Common myeloid progenitor, CD34-positive (primary cell): ENCODE measurements around the gene RNF144B.

ENCODE experiments used
- CTCF ChIA-PET: fragments of 350-600 bp; sonication (Branson Sonifier 250); formaldehyde crosslinking; loops from one replicate; lab custom pipeline; 2021; ENCODE audit warnings: antibody characterized with exemption; lab: Charles Lee
- POLR2A ChIA-PET: fragments of 350-600 bp; sonication (Branson Sonifier 250); formaldehyde crosslinking; loops from one replicate; lab custom pipeline; 2021; ENCODE audit warnings: antibody characterized with exemption; lab: Charles Lee
- DNase-seq, 3 donors: peaks; one replicate each; pipeline versions ENCODE4 v3.0.0 to v3.0.0-alpha.2; 2013
- H3K27ac ChIP-seq, 2 experiments: 1 replicate in 1 of 2; 2 replicates in 1 of 2; pipeline ENCODE4 v1.7.0; 2013; ENCODE audit warnings: inconsistent platforms in 2 of 2, low read length in 2 of 2, mild to moderate bottlenecking in 2 of 2, low read depth in 1 of 2, moderate library complexity in 1 of 2; ENCODE audit not compliant: severe bottlenecking in 2 of 2, insufficient read depth in 1 of 2, poor library complexity in 1 of 2
- H3K27me3 ChIP-seq, 5 experiments: replicated peaks in 2 of 5; 1 replicate in 3 of 5; 2 replicates in 2 of 5; pipeline versions ENCODE4 v1.6.1 to v1.7.0; 2013; ENCODE audit warnings: low read length in 4 of 5, mild to moderate bottlenecking in 2 of 5, moderate library complexity in 2 of 5, inconsistent platforms in 1 of 5; ENCODE audit not compliant: insufficient read depth in 5 of 5, control insufficient read depth in 4 of 5
- H3K36me3 ChIP-seq, 4 experiments: 1 replicate in 2 of 4; 2 replicates in 2 of 4; pipeline versions ENCODE4 v1.6.1 to v1.7.0; 2013; ENCODE audit warnings: low read length in 3 of 4, control low read depth in 1 of 4, mild to moderate bottlenecking in 1 of 4; ENCODE audit not compliant: control insufficient read depth in 4 of 4, insufficient read depth in 4 of 4
- H3K4me1 ChIP-seq, 4 experiments: 1 replicate in 3 of 4; 2 replicates in 1 of 4; pipeline versions ENCODE4 v1.6.1 to v1.7.1; 2013; ENCODE audit warnings: low read length in 3 of 4, mild to moderate bottlenecking in 3 of 4, control low read depth in 1 of 4, inconsistent platforms in 1 of 4, moderate library complexity in 1 of 4; ENCODE audit not compliant: control insufficient read depth in 4 of 4, insufficient read depth in 4 of 4; ENCODE audit errors: control extremely low read depth in 1 of 4
- H3K4me3 ChIP-seq, 7 experiments: 1 replicate in 4 of 7; 2 replicates in 3 of 7; pipeline versions ENCODE4 v1.5.1 to v1.7.0; 2013; ENCODE audit warnings: mild to moderate bottlenecking in 7 of 7, low read length in 6 of 7, moderate library complexity in 6 of 7, inconsistent platforms in 2 of 7, low read depth in 2 of 7, control low read depth in 1 of 7; ENCODE audit not compliant: insufficient read depth in 4 of 7, control insufficient read depth in 1 of 7; ENCODE audit errors: extremely low read depth in 1 of 7
- H3K9me3 ChIP-seq, 5 experiments: 1 replicate in 4 of 5; 2 replicates in 1 of 5; pipeline versions ENCODE4 v1.6.1 to v1.7.1; 2013; ENCODE audit warnings: low read length in 4 of 5, mild to moderate bottlenecking in 2 of 5, inconsistent platforms in 1 of 5, low read depth in 1 of 5, moderate library complexity in 1 of 5; ENCODE audit not compliant: control insufficient read depth in 4 of 5, insufficient read depth in 2 of 5; ENCODE audit errors: control extremely low read depth in 1 of 5
- WGBS: methylation state at CpG from one replicate; pipeline ENCODE4 v1.1.5; 2013; ENCODE audit not compliant: insufficient coverage; 5-methylcytosine and 5-hydroxymethylcytosine counted together

RNF144B gene

DNA sequence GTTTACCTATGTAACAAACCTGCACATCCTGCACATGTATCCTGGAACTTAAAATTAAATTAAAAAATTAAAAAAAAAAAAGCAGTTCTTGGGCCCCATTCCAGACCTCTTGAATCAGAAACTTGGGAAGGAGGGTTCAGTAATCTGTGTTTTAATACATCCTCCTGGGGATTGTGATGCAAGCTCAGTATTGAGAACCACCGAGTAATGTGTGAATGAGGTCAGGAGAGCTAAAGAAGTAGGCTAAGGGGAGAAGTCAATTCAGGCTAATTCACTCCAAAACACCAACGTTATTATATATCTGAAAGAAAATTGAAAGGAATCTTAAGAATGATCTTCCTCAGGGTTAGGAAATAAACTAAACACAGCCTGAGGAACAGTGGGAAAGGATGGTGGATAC, 120.4 kb downstream of the RNF144B start:
- DNase-seq: no peak
- Histone ChIP-seq H3K27ac (no peak overlapping the region), H3K4me3 (no peak overlapping the region), H3K9me3 (no peaks in the 10 kb centered on the region), H3K4me1 (peaks cover 0 to 7% (median 2%) of the 10 kb centered on the region in 4 experiments), H3K36me3 (no peaks in the 10 kb centered on the region), H3K27me3 (no peaks in the 10 kb centered on the region)
- POLR2A ChIA-PET: no interaction called here
- CTCF ChIA-PET: interaction anchor here (0.7 to 9.6 kb wide), 5 partner anchors 8 to 1613 kb away, joined by 3 to 227 read pairs (median 4); no protein-coding TSS in a partner anchor
- WGBS: no CpG with 5 or more reads among the region's 2 CpGs

- POLR2A ChIA-PET: no interaction called here
- DNase-seq: no peak
- 100% methylated on average over 3 of the region's 3 CpGs for WGBS
These were observed 122.9 kb downstream of the RNF144B start for GRCh38 chr6:18509871-18510643.

DNA sequence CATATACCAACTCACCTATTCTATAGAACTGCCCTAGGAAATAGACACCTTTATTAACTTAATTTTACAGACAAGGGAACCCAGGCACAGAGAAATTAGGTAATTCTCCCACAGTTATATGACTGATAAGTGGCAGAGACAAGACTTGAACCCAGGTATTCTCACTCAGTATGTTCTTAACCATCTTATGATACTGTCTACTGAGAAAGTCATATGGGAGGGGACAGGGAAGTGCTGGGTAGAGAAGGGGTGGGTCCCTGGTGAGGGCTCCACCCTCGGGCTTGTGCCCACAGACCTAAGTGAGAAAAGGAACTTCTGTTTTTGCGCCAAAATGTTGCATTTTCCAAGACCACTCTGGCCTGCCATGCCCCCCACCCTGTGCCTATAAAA, 123.5 kb downstream of the RNF144B start:
- CTCF ChIA-PET: interaction anchor here (9.6 kb wide), 1 partner anchor 185 kb away, joined by 227 read pairs; no protein-coding TSS in a partner anchor
- DNase-seq: peak in 2 of 3 donors; percentile 23 to 39
- H3K36me3 ChIP-seq: no peaks in the 10 kb centered on the region
- POLR2A ChIA-PET: no interaction called here
- H3K27me3 ChIP-seq: no peaks in the 10 kb centered on the region
- no peaks in the 10 kb centered on the region for H3K9me3 ChIP-seq
- H3K4me3 ChIP-seq: no peak overlapping the region
- H3K4me1 ChIP-seq: peaks cover 0 to 3% (median 0%) of the 10 kb centered on the region in 4 experiments
- WGBS: 100% methylated on average over 1 of the region's 2 CpGs
- H3K27ac ChIP-seq: no peak overlapping the region

More at GRCh38 chr6:18509871-18510643, 122.9 kb downstream of the RNF144B start:
- H3K36me3 ChIP-seq: no peaks in the 10 kb centered on the region
- CTCF ChIA-PET: interaction anchor here (1.2 to 9.6 kb wide), 2 partner anchors 185 to 1354 kb away, joined by 3 to 227 read pairs; no protein-coding TSS in a partner anchor
- H3K9me3 ChIP-seq: no peaks in the 10 kb centered on the region
- peaks cover 0 to 3% (median 0%) of the 10 kb centered on the region in 4 experiments for H3K4me1 ChIP-seq
- H3K27me3 ChIP-seq: no peaks in the 10 kb centered on the region
- no peak overlapping the region for H3K4me3 ChIP-seq
- no peak overlapping the region for H3K27ac ChIP-seq

DNA sequence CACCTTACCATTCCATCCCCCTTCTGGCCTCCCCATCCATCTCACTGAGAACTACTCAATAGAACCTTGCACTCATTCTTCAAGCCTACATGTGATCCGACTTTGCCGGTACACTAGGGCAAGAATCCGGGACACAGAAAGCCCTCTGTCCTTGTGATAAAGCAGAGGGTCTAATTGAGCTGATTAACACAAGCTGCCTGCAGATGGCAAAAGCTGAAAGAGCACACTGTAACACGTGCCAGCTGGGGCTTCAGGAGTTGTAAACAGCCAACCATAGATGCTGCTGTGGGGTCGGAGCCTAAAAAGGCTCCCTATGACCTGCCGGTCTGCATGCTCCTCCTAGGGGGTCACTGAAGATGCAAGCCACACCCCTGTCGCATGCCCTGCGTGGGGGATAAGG, 124.1 kb downstream of the RNF144B start:
- DNase-seq: no peak
- 95% methylated on average over 8 of the region's 8 CpGs for WGBS
- H3K27me3 ChIP-seq: no peaks in the 10 kb centered on the region
- peaks cover 0 to 3% (median 0%) of the 10 kb centered on the region in 4 experiments for H3K4me1 ChIP-seq
- CTCF ChIA-PET: no interaction called here
- H3K9me3 ChIP-seq: no peaks in the 10 kb centered on the region
- no peak overlapping the region for H3K27ac ChIP-seq
- POLR2A ChIA-PET: no interaction called here
- no peak overlapping the region for H3K4me3 ChIP-seq
- H3K36me3 ChIP-seq: no peaks in the 10 kb centered on the region

DNA sequence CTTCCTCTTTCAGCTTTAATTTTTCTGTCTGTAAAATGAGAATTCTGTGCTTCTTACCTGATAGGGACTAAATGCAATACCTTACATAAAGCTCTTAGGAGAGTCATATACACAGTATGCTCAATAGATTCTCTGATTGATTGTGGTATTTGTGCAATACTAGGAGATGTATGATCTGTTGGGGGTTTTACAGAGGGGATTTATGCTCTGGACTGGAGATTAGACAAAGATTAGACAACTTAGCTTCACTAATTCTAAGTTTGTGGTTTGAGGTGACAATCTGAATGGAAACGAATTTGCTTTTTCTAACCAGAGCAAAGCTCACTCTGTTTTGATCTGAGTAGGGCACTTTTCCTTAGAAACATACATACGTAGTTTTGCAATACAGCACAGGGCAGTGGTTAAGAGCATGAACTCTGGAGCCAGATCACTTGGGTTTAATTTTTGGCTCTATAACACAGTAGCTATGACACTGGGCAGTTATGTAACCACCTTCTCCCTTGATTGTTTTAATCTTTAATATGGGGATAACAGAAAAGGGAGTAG, 126.2 kb downstream of the RNF144B start:
- no peaks in the 10 kb centered on the region for H3K27me3 ChIP-seq
- no peaks in the 10 kb centered on the region for H3K9me3 ChIP-seq
- ChIA-PET CTCF (interaction anchor here (0.6 to 1.6 kb wide), 3 partner anchors 9 to 512 kb away, joined by 3 to 5 read pairs (median 3); no protein-coding TSS in a partner anchor), POLR2A (no interaction called here)
- no peaks in the 10 kb centered on the region for H3K36me3 ChIP-seq
- peak in 1 of 3 donors; percentile 20 for DNase-seq
- H3K4me1 ChIP-seq: peaks cover 0 to 3% (median 0%) of the 10 kb centered on the region in 4 experiments
- H3K27ac ChIP-seq: no peak overlapping the region
- no peak overlapping the region for H3K4me3 ChIP-seq
- 33% methylated on average over 2 of the region's 2 CpGs for WGBS

DNA sequence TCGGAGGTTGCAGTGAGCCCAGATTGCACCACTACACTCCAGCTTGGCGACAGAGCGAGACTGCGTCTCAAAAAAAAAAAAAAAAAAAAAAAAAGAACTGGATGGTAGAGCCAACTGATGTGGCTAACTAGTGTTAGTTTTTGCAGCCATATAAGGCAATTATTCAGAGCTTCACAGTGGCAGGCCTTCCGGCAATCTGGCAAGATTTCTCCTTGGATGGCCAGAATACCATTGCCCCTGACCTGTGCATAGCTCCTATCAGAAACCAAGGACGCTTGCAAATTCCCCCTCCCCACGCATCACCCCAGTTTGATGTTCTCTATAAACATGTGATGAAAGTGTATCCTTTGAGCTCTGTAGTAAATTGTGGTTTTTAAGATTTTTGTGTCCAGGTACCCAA, 127.0 kb downstream of the RNF144B start:
- Histone ChIP-seq H3K4me1 (peaks cover 0 to 3% (median 0%) of the 10 kb centered on the region in 4 experiments), H3K9me3 (no peaks in the 10 kb centered on the region), H3K27ac (no peak overlapping the region), H3K36me3 (no peaks in the 10 kb centered on the region), H3K27me3 (no peaks in the 10 kb centered on the region), H3K4me3 (no peak overlapping the region)
- ChIA-PET CTCF (no interaction called here), POLR2A (no interaction called here)
- no peak for DNase-seq
- 100% methylated on average over 1 of the region's 7 CpGs for WGBS

- Histone ChIP-seq H3K9me3 (no peaks in the 10 kb centered on the region), H3K27ac (no peak overlapping the region), H3K36me3 (no peaks in the 10 kb centered on the region), H3K27me3 (no peaks in the 10 kb centered on the region), H3K4me1 (peaks cover 0 to 3% (median 0%) of the 10 kb centered on the region in 4 experiments), H3K4me3 (no peak overlapping the region)
- ChIA-PET POLR2A (no interaction called here), CTCF (interaction anchor here (0.9 to 1.1 kb wide), 2 partner anchors 9 kb away, joined by 3 to 4 read pairs; no protein-coding TSS in a partner anchor)
- 100% methylated on average over 1 of the region's 1 CpG for WGBS
- no peak for DNase-seq
These were observed 128.6 kb downstream of the RNF144B start for GRCh38 chr6:18515767-18516166.
